H1 (cell line): Measurements from ENCODE around the gene WSCD1. TPM values are rescaled to one million over a fixed set of nuclear protein-coding genes. Genes with fewer than 3 reads are reported as not detected.

Experiments used
- RBBP5 ChIP-seq: IDR thresholded peaks from 2 replicates; pipeline ENCODE4 v1.7.1; 2012; ENCODE audit warnings: low read depth, mild to moderate bottlenecking, inconsistent platforms, low read length, moderate library complexity, borderline replicate concordance
- SP2 ChIP-seq: IDR thresholded peaks from 2 replicates; pipeline ENCODE4 v1.6.1; 2012; ENCODE audit warnings: mild to moderate bottlenecking, low read length, inconsistent platforms
- polyA plus RNA-seq, 7 experiments: library from polyadenylated mRNA; depleted of rRNA in 3 of 7; stranded (reverse) in 5 of 7; unstranded in 2 of 7; fragments of >200 nt in 5 of 7; fragments of 200-250 nt in 2 of 7; gene quantifications; 1 replicate in 5 of 7; 2 replicates in 1 of 7; 4 replicates in 1 of 7; pipeline versions ENCODE4 v1.2.1 to v1.2.3, GENCODE V29; 2011 to 2013; ENCODE audit warnings: missing spikeins in 2 of 7, mixed read lengths in 2 of 7
- total RNA-seq: library from RNA; stranded (reverse); fragmentation: NEBNext Ultra II Directional; extraction: Animal tissue kit (Norgen Biotek cat#: 25700); gene quantifications from 2 replicates; pipeline ENCODE4 v1.2.1, GENCODE V29; 2021

WSCD1 gene
- total and polyA plus RNA-seq, 2 of the 8 experiments (the other 6 are each of a cell fraction or from before 2014, with no cell fraction given), result 21.9 to 39.0 TPM

DNA sequence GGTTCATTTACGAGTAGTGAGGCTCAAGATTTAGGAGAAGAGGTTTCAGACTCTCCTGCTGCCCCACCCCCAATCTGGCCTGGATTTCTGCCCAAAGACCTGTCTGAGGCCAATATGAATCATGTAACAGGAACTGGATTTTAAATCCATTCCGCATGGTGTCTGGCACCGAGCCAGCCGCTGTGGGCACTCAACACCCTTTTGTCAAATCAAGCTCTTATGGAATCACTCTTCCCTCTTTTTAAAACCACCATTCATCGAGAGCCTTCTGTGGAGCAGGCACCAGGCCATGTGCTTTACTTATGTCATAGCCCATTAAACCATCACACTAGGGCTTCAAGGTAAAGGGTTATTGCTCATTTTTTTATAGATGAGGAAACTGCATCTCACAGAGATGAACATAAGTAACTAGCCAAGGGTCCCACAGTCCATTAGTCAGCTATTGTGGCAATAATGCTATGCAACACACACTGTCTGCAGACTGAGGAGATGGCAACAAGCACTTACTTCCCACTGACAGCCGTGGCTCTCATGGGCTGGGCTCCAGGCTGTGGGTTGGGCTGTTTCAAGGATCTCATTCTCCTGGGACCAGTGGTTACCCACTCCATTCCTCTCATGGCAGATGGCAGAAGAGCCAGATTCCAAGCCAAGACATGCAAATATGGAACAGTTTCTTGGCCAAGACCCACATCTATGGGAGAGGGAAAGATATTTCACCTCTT is 93.6 kb downstream of the WSCD1 start (continued):
- TF ChIP-seq SP2, result no peak
- no peak for TF ChIP-seq RBBP5
